ENCODE measurements around the gene CDK5RAP1.

DNA sequence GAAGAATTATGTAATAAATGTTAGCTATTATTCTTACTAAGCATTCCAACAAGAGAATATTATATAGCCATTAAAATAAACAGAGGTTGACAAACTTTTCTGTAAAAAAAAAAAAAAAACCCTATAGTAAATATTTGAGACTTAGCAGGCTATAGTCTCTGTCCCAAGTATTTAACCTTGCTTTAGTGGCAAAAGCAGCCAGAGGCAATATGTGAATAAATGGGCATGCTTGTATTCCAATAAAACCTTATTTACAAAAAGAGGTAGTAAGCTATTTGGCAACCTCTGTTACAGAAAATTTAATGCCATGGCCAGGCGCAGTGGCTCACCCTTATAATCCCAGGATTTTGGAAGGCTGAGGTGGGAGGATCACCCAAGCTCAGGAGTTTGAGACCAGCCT lies 14.6 kb downstream of the CDK5RAP1 start:
- TF ChIP-seq CTCF (conservative IDR thresholded peaks at IDR 0.05; ENCODE audit: low read depth, low read length) (no peak), EZH2 (IDR thresholded peaks at IDR 0.05; ENCODE audit: low read length, unreplicated experiment) (no peak)

Data from PC-3 (cell line).